Neural crest cell (in vitro differentiated cells): ENCODE data around the gene DNAH9. TPM values are rescaled to one million over a fixed set of nuclear protein-coding genes. Genes with fewer than 3 reads are reported as not detected.
A peak's percentile ranks its signal among the peaks of the same experiment; 100 is the strongest.

Experiments
- DNase-seq: peaks from one replicate; pipeline ENCODE4 v3.0.0; 2021; ENCODE audit warnings: low read depth, mixed read lengths, low spot score
- H3K27ac Mint-ChIP-seq: one replicate; pipeline ENCODE4 v1.8.0; 2021; ENCODE audit warnings: mild to moderate bottlenecking, mixed read lengths; ENCODE audit not compliant: unreplicated experiment
- H3K27me3 Mint-ChIP-seq: 2 replicates; pipeline ENCODE4 v1.8.0; 2021; ENCODE audit warnings: low read depth, mild to moderate bottlenecking, mixed read lengths
- H3K36me3 Mint-ChIP-seq: 2 replicates; pipeline ENCODE4 v1.8.0; 2021; ENCODE audit warnings: low read depth, mild to moderate bottlenecking, mixed read lengths
- H3K4me1 Mint-ChIP-seq: 2 replicates; pipeline ENCODE4 v1.8.0; 2021; ENCODE audit warnings: mixed read lengths
- H3K4me3 Mint-ChIP-seq: one replicate; pipeline ENCODE4 v1.8.0; 2021; ENCODE audit warnings: mild to moderate bottlenecking, mixed read lengths
- H3K9me3 Mint-ChIP-seq: 2 replicates; pipeline ENCODE4 v1.8.0; 2021; ENCODE audit warnings: mixed read lengths
- total RNA-seq: library from RNA; stranded (reverse); gene quantifications from 2 replicates; pipeline ENCODE4 v1.2.1, GENCODE V29; 2021
- TF ChIP-seq, protein P1 (sequence below): fragments of 200-600 bp; sonication (generic); conservative IDR thresholded peaks from 2 replicates; pipeline ENCODE4 v1.5.0; 2021; ENCODE audit warnings: antibody characterized with exemption, mild to moderate bottlenecking

DNAH9 gene
- total RNA-seq, 1 donor from 2014 or later, result 18.6 TPM

DNA sequence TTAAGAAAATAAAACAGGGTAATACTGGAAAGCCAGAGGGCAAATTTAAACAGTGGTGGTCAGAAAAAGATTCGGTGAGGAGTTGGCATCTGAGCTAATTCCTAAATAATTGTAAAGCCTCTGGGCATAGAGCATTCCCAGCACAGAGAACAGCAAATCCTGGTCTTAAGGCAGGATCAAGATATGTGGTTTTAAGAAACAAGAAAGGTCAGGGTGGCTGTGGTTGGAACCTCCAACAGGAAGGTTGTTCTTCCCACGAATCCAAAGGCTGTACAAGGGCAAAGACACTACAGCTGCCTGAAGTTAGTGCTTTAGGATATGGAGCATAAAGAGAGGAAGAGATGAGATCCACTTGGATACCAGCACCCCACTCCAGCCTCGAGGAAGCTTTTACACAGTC, 284.4 kb downstream of the DNAH9 start:
- no peaks in the 10 kb centered on the region for H3K27me3 Mint-ChIP-seq
- H3K9me3 Mint-ChIP-seq, result peaks cover 2% of the 10 kb centered on the region
- peaks cover 20% of the 10 kb centered on the region for H3K4me1 Mint-ChIP-seq
- no peak overlapping the region for H3K4me3 Mint-ChIP-seq
- no peak for DNase-seq
- H3K36me3 Mint-ChIP-seq, result peaks cover 4% of the 10 kb centered on the region
- TF ChIP-seq, protein P1, sequence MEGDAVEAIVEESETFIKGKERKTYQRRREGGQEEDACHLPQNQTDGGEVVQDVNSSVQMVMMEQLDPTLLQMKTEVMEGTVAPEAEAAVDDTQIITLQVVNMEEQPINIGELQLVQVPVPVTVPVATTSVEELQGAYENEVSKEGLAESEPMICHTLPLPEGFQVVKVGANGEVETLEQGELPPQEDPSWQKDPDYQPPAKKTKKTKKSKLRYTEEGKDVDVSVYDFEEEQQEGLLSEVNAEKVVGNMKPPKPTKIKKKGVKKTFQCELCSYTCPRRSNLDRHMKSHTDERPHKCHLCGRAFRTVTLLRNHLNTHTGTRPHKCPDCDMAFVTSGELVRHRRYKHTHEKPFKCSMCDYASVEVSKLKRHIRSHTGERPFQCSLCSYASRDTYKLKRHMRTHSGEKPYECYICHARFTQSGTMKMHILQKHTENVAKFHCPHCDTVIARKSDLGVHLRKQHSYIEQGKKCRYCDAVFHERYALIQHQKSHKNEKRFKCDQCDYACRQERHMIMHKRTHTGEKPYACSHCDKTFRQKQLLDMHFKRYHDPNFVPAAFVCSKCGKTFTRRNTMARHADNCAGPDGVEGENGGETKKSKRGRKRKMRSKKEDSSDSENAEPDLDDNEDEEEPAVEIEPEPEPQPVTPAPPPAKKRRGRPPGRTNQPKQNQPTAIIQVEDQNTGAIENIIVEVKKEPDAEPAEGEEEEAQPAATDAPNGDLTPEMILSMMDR, result no peak
- H3K27ac Mint-ChIP-seq, result peak overlapping the region; percentile 13

DNA sequence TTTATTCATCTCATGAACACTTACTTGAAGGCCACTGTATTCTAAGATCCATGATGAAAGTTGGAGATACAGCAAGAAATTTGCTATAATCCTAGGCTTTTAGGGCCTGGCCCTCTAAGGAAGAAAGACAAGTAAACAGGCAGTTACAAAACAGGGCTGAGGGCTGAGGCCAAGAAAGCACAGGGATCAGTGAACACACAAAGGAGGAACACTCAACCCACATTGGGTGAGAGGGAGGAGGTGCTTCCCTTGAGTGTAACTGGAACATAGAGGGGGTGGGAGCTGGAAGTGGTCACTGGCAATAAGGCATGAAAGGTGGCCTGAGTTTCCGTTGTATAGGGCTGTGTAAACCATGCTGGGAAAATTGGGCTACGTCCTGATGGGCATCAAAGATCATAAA, 286.8 kb downstream of the DNAH9 start:
- Mint-ChIP-seq H3K9me3 (peaks cover 2% of the 10 kb centered on the region), H3K27me3 (no peaks in the 10 kb centered on the region), H3K4me3 (no peak overlapping the region), H3K4me1 (peaks cover 20% of the 10 kb centered on the region), H3K36me3 (peaks cover 4% of the 10 kb centered on the region), H3K27ac (no peak overlapping the region)
- TF ChIP-seq, protein P1, result no peak
- DNase-seq, result no peak

DNA sequence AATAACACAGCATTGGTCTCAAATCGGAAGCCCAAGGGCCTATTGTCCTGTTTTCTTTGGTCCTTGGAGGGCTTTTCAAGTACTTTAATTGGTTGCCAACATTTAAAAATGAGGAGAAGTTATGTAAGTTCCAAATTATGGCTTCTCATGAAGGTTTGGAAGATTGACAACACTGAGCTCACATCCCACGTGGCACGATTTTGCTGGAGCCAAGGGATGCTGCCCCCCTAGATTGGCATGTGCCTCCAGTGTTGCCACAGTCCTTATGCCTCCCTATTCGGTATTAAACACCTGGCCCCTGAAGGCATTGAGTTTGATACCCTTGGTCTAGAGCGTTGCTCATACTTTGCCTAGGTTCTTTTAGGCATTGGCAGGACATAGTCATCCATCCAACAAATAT, 291.0 kb downstream of the DNAH9 start:
- Mint-ChIP-seq H3K36me3 (peaks cover 9% of the 10 kb centered on the region), H3K27ac (no peak overlapping the region), H3K27me3 (no peaks in the 10 kb centered on the region), H3K9me3 (peaks cover 3% of the 10 kb centered on the region), H3K4me1 (no peaks in the 10 kb centered on the region), H3K4me3 (no peak overlapping the region)
- DNase-seq, result no peak
- TF ChIP-seq, protein P1, result no peak

DNA sequence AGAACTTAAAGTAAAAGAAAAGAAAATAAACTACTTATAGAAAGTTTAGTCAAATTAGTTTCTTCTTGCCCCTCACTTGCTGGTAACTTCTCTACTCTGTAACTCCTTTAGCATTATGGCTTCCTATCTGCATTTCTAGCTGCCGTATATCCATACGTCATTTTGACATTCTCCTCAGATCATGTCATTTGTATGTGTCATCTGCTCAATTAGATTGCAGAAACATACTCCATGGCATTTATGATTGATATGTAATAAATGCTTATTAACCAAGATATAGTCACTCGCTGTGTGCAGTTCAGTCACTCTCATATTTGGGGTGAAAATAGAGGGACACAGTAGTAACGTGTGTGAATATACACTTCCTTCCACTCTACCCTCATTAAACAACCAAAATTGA, 295.6 kb downstream of the DNAH9 start:
- Mint-ChIP-seq H3K36me3 (peaks cover 8% of the 10 kb centered on the region), H3K27ac (no peak overlapping the region), H3K27me3 (no peaks in the 10 kb centered on the region), H3K9me3 (peaks cover 3% of the 10 kb centered on the region), H3K4me3 (no peak overlapping the region), H3K4me1 (no peaks in the 10 kb centered on the region)
- TF ChIP-seq, protein P1, result no peak
- DNase-seq, result no peak

DNA sequence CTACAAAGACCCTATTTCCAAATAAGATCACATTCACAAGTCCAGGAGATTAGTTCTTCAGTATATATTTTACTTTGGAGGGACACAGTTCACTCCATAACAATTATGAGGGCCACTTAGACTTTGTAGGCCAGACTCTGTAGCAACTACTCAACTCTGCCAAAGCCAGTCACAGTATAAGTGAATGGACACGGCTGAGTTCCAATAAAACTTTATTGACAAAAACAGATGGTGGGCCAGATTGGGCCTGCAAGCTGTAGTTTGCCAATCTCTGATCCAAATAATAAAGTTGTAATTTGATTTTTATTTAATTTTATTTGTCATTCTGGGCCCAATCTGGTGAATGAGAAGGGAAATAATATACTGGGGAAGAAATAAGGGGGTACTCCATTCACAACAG, 297.9 kb downstream of the DNAH9 start:
- TF ChIP-seq, protein P1, result no peak
- H3K9me3 Mint-ChIP-seq, result peaks cover 6% of the 10 kb centered on the region
- H3K27ac Mint-ChIP-seq, result no peak overlapping the region
- H3K27me3 Mint-ChIP-seq, result no peaks in the 10 kb centered on the region
- no peak for DNase-seq
- peaks cover 8% of the 10 kb centered on the region for H3K36me3 Mint-ChIP-seq
- no peak overlapping the region for H3K4me3 Mint-ChIP-seq
- peaks cover 14% of the 10 kb centered on the region for H3K4me1 Mint-ChIP-seq
